Right kidney (tissue), 1 donor: Measurements from ENCODE around the gene PAF1.
"Not testable (repeated sequence)": the region's sequence is repeated elsewhere in the genome, so short reads cannot be mapped to it uniquely, and the experiment has no call there.

Source experiments
- DNase-seq: peaks from one replicate; pipeline ENCODE4 v3.0.0-alpha.2; 2016

The PAF1 gene

GRCh38 chr19:39356073-39356472 is 34.8 kb downstream of the PAF1 start:
- DNase-seq = no peak

GRCh38 chr19:39355253-39355652 is 35.7 kb downstream of the PAF1 start:
- no peak for DNase-seq

GRCh38 chr19:39352381-39353255 is 38.3 kb downstream of the PAF1 start:
- DNase-seq = no peak

GRCh38 chr19:39351537-39352064 is 39.3 kb downstream of the PAF1 start:
- no peak for DNase-seq

- no peak for DNase-seq
These were observed 40.8 kb downstream of the PAF1 start for GRCh38 chr19:39350156-39350555.

GRCh38 chr19:39349326-39349725 is 41.6 kb downstream of the PAF1 start:
- no peak for DNase-seq

GRCh38 chr19:39347332-39348164 is 43.4 kb downstream of the PAF1 start:
- no peak for DNase-seq

- no peak for DNase-seq
These were observed 45.0 kb downstream of the PAF1 start for GRCh38 chr19:39345956-39346355.

GRCh38 chr19:39342647-39343305 is 48.1 kb downstream of the PAF1 start:
- DNase-seq = peak; percentile 27

- DNase-seq = peak; percentile 86
These were observed 48.9 kb downstream of the PAF1 start, which contains the start of gene SAMD4B for GRCh38 chr19:39341719-39342604. TSS of gene SAMD4B (plus strand) at chr19:39342421. CDS start at chr19:39356894, 14,473 bp downstream.

GRCh38 chr19:39341129-39341718 is 49.7 kb downstream of the PAF1 start:
- no peak for DNase-seq

GRCh38 chr19:39340156-39340555 is 50.8 kb downstream of the PAF1 start:
- not testable (repeated sequence) for DNase-seq

- DNase-seq = no peak
These were observed 51.2 kb downstream of the PAF1 start for GRCh38 chr19:39339674-39340073.

GRCh38 chr19:39336483-39336882 is 54.4 kb downstream of the PAF1 start:
- no peak for DNase-seq
